ENCODE measurements around the gene NEK2.
"Not testable (repeated sequence)": the region's sequence is repeated elsewhere in the genome, so short reads cannot be mapped to it uniquely, and the experiment has no call there.

The NEK2 gene

DNA sequence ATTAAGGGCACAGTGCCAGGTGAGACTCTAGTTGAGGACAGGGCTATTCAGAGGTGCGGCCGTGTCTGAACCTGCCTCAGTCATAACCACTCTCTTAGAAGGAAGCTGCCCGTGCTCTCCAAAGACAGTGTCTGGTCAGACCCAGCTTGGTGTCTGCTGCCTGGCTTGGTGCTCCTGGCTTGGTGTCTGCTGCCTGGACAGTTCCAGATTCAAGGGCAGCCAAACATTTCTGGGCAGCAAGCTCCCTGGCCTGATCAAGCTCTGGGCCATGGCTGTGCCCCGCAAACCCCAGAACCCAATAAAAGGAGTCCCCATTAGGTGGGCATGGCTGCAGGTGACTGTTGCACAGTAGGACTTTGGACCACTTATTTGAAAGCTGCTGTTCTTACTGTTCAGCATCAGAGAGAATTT is 27.7 kb downstream of the NEK2 start:
- ATAC-seq, result no peak
- TF ChIP-seq TCF4 (CRISPR knock-in tag; IDR thresholded peaks at IDR 0.05; ENCODE audit: borderline replicate concordance), result no peak
- TF ChIP-seq, protein P1, sequence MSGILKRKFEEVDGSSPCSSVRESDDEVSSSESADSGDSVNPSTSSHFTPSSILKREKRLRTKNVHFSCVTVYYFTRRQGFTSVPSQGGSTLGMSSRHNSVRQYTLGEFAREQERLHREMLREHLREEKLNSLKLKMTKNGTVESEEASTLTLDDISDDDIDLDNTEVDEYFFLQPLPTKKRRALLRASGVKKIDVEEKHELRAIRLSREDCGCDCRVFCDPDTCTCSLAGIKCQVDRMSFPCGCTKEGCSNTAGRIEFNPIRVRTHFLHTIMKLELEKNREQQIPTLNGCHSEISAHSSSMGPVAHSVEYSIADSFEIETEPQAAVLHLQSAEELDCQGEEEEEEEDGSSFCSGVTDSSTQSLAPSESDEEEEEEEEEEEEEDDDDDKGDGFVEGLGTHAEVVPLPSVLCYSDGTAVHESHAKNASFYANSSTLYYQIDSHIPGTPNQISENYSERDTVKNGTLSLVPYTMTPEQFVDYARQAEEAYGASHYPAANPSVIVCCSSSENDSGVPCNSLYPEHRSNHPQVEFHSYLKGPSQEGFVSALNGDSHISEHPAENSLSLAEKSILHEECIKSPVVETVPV (CRISPR knock-in tag; IDR thresholded peaks at IDR 0.05), result no peak
- TF ChIP-seq CSDC2 (CRISPR knock-in tag; IDR thresholded peaks at IDR 0.05), result no peak
- TF ChIP-seq, protein P2, sequence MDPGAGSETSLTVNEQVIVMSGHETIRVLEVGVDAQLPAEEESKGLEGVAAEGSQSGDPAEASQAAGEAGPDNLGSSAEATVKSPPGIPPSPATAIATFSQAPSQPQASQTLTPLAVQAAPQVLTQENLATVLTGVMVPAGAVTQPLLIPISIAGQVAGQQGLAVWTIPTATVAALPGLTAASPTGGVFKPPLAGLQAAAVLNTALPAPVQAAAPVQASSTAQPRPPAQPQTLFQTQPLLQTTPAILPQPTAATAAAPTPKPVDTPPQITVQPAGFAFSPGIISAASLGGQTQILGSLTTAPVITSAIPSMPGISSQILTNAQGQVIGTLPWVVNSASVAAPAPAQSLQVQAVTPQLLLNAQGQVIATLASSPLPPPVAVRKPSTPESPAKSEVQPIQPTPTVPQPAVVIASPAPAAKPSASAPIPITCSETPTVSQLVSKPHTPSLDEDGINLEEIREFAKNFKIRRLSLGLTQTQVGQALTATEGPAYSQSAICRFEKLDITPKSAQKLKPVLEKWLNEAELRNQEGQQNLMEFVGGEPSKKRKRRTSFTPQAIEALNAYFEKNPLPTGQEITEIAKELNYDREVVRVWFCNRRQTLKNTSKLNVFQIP (CRISPR knock-in tag; IDR thresholded peaks at IDR 0.05; ENCODE audit: borderline replicate concordance, low read depth), result no peak
- no peak for TF ChIP-seq ARNTL (CRISPR knock-in tag; IDR thresholded peaks at IDR 0.05; ENCODE audit: borderline replicate concordance, low read depth)
- TF ChIP-seq ZFP3 (CRISPR knock-in tag; IDR thresholded peaks at IDR 0.05), result no peak

DNA sequence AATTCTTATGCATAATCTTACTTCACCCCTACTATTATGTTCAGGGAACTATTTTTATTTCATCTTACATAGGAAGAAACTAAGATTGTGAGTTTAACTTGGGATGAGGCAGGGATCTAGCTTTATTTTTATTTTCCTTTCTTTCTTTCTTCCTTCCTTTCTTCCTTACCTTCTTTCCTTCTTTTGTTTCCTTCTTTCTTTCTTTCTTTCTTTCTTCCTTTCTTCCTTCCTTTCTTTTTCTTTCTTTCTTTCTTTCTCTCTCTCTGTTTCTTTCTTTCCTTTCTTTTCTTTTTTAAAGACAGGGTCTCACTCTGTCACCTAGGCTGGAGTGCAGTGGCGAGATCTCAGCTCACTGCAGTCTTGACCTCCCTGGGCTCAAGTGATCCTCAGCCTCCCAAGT is 28.9 kb downstream of the NEK2 start:
- TF ChIP-seq, protein P1 (CRISPR knock-in tag; IDR thresholded peaks at IDR 0.05), result no peak
- TF ChIP-seq SNAI2 (CRISPR knock-in tag; IDR thresholded peaks at IDR 0.05) (no peak), ZFP30 (CRISPR knock-in tag; IDR thresholded peaks at IDR 0.05) (no peak)
- TF ChIP-seq, protein P2 (CRISPR knock-in tag; IDR thresholded peaks at IDR 0.05; ENCODE audit: borderline replicate concordance, low read depth), result no peak
- ATAC-seq, result no peak

DNA sequence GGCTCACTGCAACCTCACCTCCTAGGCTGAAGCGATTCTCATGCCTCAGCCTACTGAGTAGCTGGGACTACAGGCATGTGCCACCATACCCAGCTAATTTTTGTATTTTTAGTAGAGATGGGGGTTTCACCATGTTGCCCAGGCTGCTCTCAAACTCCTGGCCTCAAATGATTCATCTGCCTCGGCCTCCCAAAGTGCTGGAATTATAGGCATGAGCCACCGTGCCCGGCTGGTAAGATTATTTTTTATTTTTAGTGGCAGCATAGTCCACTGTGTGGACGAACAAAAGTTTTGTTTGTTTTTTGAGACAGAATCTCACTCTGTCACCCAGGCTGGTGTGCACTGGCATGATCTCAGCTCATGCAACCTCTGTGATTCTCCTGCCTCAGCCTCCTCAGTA is 29.8 kb downstream of the NEK2 start:
- ATAC-seq, result not testable (repeated sequence)

DNA sequence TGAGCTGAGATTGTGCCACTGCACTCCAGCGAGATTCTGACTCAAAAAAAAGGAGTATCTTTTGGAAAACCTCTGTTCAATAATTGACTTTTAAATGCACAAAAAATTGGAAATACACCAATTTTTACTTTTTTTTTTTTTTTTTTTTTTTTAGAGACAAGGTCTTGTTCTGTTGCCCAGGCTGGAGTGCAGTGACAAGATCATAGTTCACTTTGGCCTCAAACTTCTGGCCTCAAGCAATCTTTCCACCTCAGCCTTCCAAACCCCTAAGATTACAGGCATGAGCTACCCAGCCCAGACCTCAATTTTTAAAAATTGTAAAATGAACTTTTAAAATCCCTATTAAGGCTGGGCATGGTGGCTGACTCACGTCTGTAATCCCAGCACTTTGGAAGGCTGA is 30.8 kb downstream of the NEK2 start:
- no peak for ATAC-seq
- TF ChIP-seq, protein P2 (CRISPR knock-in tag; IDR thresholded peaks at IDR 0.05; ENCODE audit: borderline replicate concordance, low read depth), result no peak
- TF ChIP-seq SNAI2 (CRISPR knock-in tag; IDR thresholded peaks at IDR 0.05) (no peak), ZFP3 (CRISPR knock-in tag; IDR thresholded peaks at IDR 0.05) (no peak), ZNF8 (CRISPR knock-in tag; IDR thresholded peaks at IDR 0.05) (no peak), PPARA (CRISPR knock-in tag; IDR thresholded peaks at IDR 0.05; ENCODE audit: borderline replicate concordance) (no peak), ZC3H10 (CRISPR knock-in tag; IDR thresholded peaks at IDR 0.05) (no peak), ZNF70 (CRISPR knock-in tag; IDR thresholded peaks at IDR 0.05) (no peak), ARNTL (CRISPR knock-in tag; IDR thresholded peaks at IDR 0.05; ENCODE audit: borderline replicate concordance, low read depth) (no peak), CSDC2 (CRISPR knock-in tag; IDR thresholded peaks at IDR 0.05) (no peak), TOX (CRISPR knock-in tag; IDR thresholded peaks at IDR 0.05; ENCODE audit: borderline replicate concordance) (no peak), GLIS3 (CRISPR knock-in tag; IDR thresholded peaks at IDR 0.05) (no peak), BACH2 (CRISPR knock-in tag; IDR thresholded peaks at IDR 0.05; ENCODE audit: borderline replicate concordance) (no peak), OSR1 (CRISPR knock-in tag; IDR thresholded peaks at IDR 0.05) (no peak)
- TF ChIP-seq, protein P3, sequence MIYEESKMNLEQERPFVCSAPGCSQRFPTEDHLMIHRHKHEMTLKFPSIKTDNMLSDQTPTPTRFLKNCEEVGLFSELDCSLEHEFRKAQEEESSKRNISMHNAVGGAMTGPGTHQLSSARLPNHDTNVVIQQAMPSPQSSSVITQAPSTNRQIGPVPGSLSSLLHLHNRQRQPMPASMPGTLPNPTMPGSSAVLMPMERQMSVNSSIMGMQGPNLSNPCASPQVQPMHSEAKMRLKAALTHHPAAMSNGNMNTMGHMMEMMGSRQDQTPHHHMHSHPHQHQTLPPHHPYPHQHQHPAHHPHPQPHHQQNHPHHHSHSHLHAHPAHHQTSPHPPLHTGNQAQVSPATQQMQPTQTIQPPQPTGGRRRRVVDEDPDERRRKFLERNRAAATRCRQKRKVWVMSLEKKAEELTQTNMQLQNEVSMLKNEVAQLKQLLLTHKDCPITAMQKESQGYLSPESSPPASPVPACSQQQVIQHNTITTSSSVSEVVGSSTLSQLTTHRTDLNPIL (CRISPR knock-in tag; IDR thresholded peaks at IDR 0.05; ENCODE audit: low read depth), result no peak
- TF ChIP-seq, protein P4, sequence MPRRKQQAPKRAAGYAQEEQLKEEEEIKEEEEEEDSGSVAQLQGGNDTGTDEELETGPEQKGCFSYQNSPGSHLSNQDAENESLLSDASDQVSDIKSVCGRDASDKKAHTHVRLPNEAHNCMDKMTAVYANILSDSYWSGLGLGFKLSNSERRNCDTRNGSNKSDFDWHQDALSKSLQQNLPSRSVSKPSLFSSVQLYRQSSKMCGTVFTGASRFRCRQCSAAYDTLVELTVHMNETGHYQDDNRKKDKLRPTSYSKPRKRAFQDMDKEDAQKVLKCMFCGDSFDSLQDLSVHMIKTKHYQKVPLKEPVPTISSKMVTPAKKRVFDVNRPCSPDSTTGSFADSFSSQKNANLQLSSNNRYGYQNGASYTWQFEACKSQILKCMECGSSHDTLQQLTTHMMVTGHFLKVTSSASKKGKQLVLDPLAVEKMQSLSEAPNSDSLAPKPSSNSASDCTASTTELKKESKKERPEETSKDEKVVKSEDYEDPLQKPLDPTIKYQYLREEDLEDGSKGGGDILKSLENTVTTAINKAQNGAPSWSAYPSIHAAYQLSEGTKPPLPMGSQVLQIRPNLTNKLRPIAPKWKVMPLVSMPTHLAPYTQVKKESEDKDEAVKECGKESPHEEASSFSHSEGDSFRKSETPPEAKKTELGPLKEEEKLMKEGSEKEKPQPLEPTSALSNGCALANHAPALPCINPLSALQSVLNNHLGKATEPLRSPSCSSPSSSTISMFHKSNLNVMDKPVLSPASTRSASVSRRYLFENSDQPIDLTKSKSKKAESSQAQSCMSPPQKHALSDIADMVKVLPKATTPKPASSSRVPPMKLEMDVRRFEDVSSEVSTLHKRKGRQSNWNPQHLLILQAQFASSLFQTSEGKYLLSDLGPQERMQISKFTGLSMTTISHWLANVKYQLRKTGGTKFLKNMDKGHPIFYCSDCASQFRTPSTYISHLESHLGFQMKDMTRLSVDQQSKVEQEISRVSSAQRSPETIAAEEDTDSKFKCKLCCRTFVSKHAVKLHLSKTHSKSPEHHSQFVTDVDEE (CRISPR knock-in tag; IDR thresholded peaks at IDR 0.05), result no peak
- TF ChIP-seq, protein P5, sequence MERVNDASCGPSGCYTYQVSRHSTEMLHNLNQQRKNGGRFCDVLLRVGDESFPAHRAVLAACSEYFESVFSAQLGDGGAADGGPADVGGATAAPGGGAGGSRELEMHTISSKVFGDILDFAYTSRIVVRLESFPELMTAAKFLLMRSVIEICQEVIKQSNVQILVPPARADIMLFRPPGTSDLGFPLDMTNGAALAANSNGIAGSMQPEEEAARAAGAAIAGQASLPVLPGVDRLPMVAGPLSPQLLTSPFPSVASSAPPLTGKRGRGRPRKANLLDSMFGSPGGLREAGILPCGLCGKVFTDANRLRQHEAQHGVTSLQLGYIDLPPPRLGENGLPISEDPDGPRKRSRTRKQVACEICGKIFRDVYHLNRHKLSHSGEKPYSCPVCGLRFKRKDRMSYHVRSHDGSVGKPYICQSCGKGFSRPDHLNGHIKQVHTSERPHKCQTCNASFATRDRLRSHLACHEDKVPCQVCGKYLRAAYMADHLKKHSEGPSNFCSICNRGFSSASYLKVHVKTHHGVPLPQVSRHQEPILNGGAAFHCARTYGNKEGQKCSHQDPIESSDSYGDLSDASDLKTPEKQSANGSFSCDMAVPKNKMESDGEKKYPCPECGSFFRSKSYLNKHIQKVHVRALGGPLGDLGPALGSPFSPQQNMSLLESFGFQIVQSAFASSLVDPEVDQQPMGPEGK (CRISPR knock-in tag; IDR thresholded peaks at IDR 0.05; ENCODE audit: borderline replicate concordance), result no peak
- TF ChIP-seq, protein P1 (CRISPR knock-in tag; IDR thresholded peaks at IDR 0.05), result no peak

Data from SK-N-SH treated with all-trans-retinoic acid at 6 μM for 48 hours (cell line).